Measurements from ENCODE around the gene DOCK4. TPM values are rescaled to one million over a fixed set of nuclear protein-coding genes. Genes with fewer than 3 reads are reported as not detected.

The DOCK4 gene
- total and polyA plus RNA-seq, 2 donors from 2014 or later = 3.2 to 38.9 TPM

GRCh38 chr7:111855161-111855841 lies 350.9 kb downstream of the DOCK4 start:
- Histone ChIP-seq H3K4me1 (ENCODE audit: control insufficient read depth in 2 of 3, insufficient read depth in 2 of 3, low read depth in 1 of 3, low read length in 3 of 3) (no peaks in the 10 kb centered on the region), H3K27ac (ENCODE audit: low read depth in 2 of 2, low read length in 2 of 2) (no peak overlapping the region), H3K9me3 (ENCODE audit: control insufficient read depth in 2 of 3, insufficient read depth in 1 of 3, low read length in 3 of 3) (no peaks in the 10 kb centered on the region), H3K4me3 (ENCODE audit: low read length in 3 of 3) (no peak overlapping the region), H3K9ac (ENCODE audit: low read length in 3 of 3) (no peak overlapping the region), H3K36me3 (ENCODE audit: control insufficient read depth in 2 of 3, insufficient read depth in 3 of 3, low read length in 3 of 3) (peaks cover 0 to 5% (median 2%) of the 10 kb centered on the region in 3 donors), H3K27me3 (ENCODE audit: control insufficient read depth, insufficient read depth, low read length) (no peaks in the 10 kb centered on the region)
- TF ChIP-seq CTCF (IDR thresholded peaks at IDR 0.05; ENCODE audit: borderline replicate concordance, extremely low read depth, insufficient read depth) = peak; percentile 50
- FAIRE-seq (no peak), DNase-seq (peak in 3 of 5 donors; percentile 41 to 75 (median 60))
- intact Hi-C loops (cut with DNase I) = no loop called here

- H3K36me3 ChIP-seq (ENCODE audit: control insufficient read depth in 2 of 3, insufficient read depth in 3 of 3, low read length in 3 of 3) = no peaks in the 10 kb centered on the region
- no peaks in the 10 kb centered on the region for H3K9me3 ChIP-seq (ENCODE audit: control insufficient read depth in 2 of 3, insufficient read depth in 1 of 3, low read length in 3 of 3)
- no peaks in the 10 kb centered on the region for H3K4me1 ChIP-seq (ENCODE audit: control insufficient read depth in 2 of 3, insufficient read depth in 2 of 3, low read depth in 1 of 3, low read length in 3 of 3)
- DNase-seq (no peak), FAIRE-seq (no peak)
- no peak overlapping the region for H3K4me3 ChIP-seq (ENCODE audit: low read length in 3 of 3)
- TF ChIP-seq CTCF (IDR thresholded peaks at IDR 0.05; ENCODE audit: borderline replicate concordance, extremely low read depth, insufficient read depth) = no peak
- no peak overlapping the region for H3K27ac ChIP-seq (ENCODE audit: low read depth in 2 of 2, low read length in 2 of 2)
- no peak overlapping the region for H3K9ac ChIP-seq (ENCODE audit: low read length in 3 of 3)
- intact Hi-C loops (cut with DNase I) = no loop called here
- H3K27me3 ChIP-seq (ENCODE audit: control insufficient read depth, insufficient read depth, low read length) = no peaks in the 10 kb centered on the region
These were observed 352.8 kb downstream of the DOCK4 start for GRCh38 chr7:111853201-111853990.

GRCh38 chr7:111852081-111852480 lies 354.1 kb downstream of the DOCK4 start:
- H3K9me3 ChIP-seq (ENCODE audit: control insufficient read depth in 2 of 3, insufficient read depth in 1 of 3, low read length in 3 of 3) = no peaks in the 10 kb centered on the region
- no peaks in the 10 kb centered on the region for H3K4me1 ChIP-seq (ENCODE audit: control insufficient read depth in 2 of 3, insufficient read depth in 2 of 3, low read depth in 1 of 3, low read length in 3 of 3)
- H3K36me3 ChIP-seq (ENCODE audit: control insufficient read depth in 2 of 3, insufficient read depth in 3 of 3, low read length in 3 of 3) = no peaks in the 10 kb centered on the region
- H3K27ac ChIP-seq (ENCODE audit: low read depth in 2 of 2, low read length in 2 of 2) = no peak overlapping the region
- TF ChIP-seq CTCF (IDR thresholded peaks at IDR 0.05; ENCODE audit: borderline replicate concordance, extremely low read depth, insufficient read depth) = no peak
- H3K27me3 ChIP-seq (ENCODE audit: control insufficient read depth, insufficient read depth, low read length) = no peaks in the 10 kb centered on the region
- DNase-seq (no peak), FAIRE-seq (no peak)
- H3K9ac ChIP-seq (ENCODE audit: low read length in 3 of 3) = no peak overlapping the region
- H3K4me3 ChIP-seq (ENCODE audit: low read length in 3 of 3) = no peak overlapping the region
- intact Hi-C loops (cut with DNase I) = no loop called here

Measured in kidney (tissue), 14 donors.